Body of pancreas (tissue), 4 donors: Measurements from ENCODE around the gene ZNF318.

Source experiments
- POLR2A ChIP-seq, 3 donors: fragments of 450-650 bp; IDR thresholded peaks; one replicate each; pipeline ENCODE4 v1.6.1; 2016; ENCODE audit warnings: antibody characterized with exemption in 3 of 3, mild to moderate bottlenecking in 2 of 3
- TF ChIP-seq, protein P1 (sequence below), 7 experiments: fragments of 450-650 bp in 4 of 7; fragments of 200-600 bp in 3 of 7; sonication (generic) in 3 of 7; IDR thresholded peaks; one replicate each; pipeline ENCODE4 v1.5.1; 2016 to 2019; ENCODE audit warnings: antibody characterized with exemption in 7 of 7

- TF ChIP-seq, protein P1, sequence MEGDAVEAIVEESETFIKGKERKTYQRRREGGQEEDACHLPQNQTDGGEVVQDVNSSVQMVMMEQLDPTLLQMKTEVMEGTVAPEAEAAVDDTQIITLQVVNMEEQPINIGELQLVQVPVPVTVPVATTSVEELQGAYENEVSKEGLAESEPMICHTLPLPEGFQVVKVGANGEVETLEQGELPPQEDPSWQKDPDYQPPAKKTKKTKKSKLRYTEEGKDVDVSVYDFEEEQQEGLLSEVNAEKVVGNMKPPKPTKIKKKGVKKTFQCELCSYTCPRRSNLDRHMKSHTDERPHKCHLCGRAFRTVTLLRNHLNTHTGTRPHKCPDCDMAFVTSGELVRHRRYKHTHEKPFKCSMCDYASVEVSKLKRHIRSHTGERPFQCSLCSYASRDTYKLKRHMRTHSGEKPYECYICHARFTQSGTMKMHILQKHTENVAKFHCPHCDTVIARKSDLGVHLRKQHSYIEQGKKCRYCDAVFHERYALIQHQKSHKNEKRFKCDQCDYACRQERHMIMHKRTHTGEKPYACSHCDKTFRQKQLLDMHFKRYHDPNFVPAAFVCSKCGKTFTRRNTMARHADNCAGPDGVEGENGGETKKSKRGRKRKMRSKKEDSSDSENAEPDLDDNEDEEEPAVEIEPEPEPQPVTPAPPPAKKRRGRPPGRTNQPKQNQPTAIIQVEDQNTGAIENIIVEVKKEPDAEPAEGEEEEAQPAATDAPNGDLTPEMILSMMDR (IDR thresholded peaks at IDR 0.05): no peak
- TF ChIP-seq POLR2A (IDR thresholded peaks at IDR 0.05): no peak
Observed at GRCh38 chr6:43306086-43306485, 63.4 kb downstream of the ZNF318 start.
